OCI-LY1 (cell line): ENCODE results near the gene RGS17.

ENCODE experiments used
- H2AFZ ChIP-seq: fragments of 200-600 bp; sonication (generic), shearing (Covaris generic); 2 replicates; pipeline ENCODE4 v1.6.0; 2014; ENCODE audit warnings: antibody characterized with exemption, mild to moderate bottlenecking, low read length
- H3F3A ChIP-seq: fragments of 200-600 bp; sonication (generic), shearing (Covaris generic); 2 replicates; pipeline ENCODE4 v1.6.0; 2014; ENCODE audit warnings: mild to moderate bottlenecking, antibody characterized with exemption, low read length, moderate library complexity; ENCODE audit not compliant: insufficient read depth
- H3K27ac ChIP-seq: fragments of 200-600 bp; sonication (generic); 2 replicates; pipeline ENCODE4 v1.5.1; 2014; ENCODE audit warnings: low read length, mixed run types, mild to moderate bottlenecking, low read depth; ENCODE audit not compliant: poor library complexity, severe bottlenecking
- H3K27me3 ChIP-seq: fragments of 200-600 bp; sonication (generic); 2 replicates; pipeline ENCODE4 v1.6.0; 2014; ENCODE audit warnings: antibody characterized with exemption, mild to moderate bottlenecking, low read length, moderate library complexity; ENCODE audit not compliant: insufficient read depth
- H3K36me3 ChIP-seq: fragments of 200-600 bp; sonication (generic); 2 replicates; pipeline ENCODE4 v1.6.1; 2014; ENCODE audit warnings: mild to moderate bottlenecking, antibody characterized with exemption, low read length, moderate library complexity, mixed read lengths; ENCODE audit not compliant: insufficient read depth
- H3K4me1 ChIP-seq: fragments of 200-600 bp; sonication (generic); 2 replicates; pipeline ENCODE4 v1.5.1; 2014; ENCODE audit warnings: mild to moderate bottlenecking, low read length, moderate library complexity; ENCODE audit not compliant: insufficient read depth, severe bottlenecking
- H3K4me2 ChIP-seq: fragments of 200-600 bp; sonication (generic), shearing (Covaris generic); 2 replicates; pipeline ENCODE4 v1.6.1; 2014; ENCODE audit warnings: low read length
- H3K4me3 ChIP-seq: fragments of 200-600 bp; sonication (generic); 2 replicates; pipeline ENCODE4 v1.5.1; 2014; ENCODE audit warnings: low read length, low read depth, mild to moderate bottlenecking, mixed read lengths; ENCODE audit not compliant: poor library complexity, severe bottlenecking
- H3K79me2 ChIP-seq: fragments of 200-600 bp; shearing (Covaris generic); 2 replicates; pipeline ENCODE4 v1.6.1; 2016; ENCODE audit warnings: mixed run types, low read length, mixed read lengths; ENCODE audit not compliant: insufficient read depth
- H3K9ac ChIP-seq: fragments of 200-600 bp; sonication (generic), shearing (Covaris generic); 2 replicates; pipeline ENCODE4 v1.6.1; 2014; ENCODE audit warnings: mild to moderate bottlenecking, low read length, mixed read lengths
- H3K9me2 ChIP-seq: fragments of 200-600 bp; sonication (generic), shearing (Covaris generic); 2 replicates; pipeline ENCODE4 v1.6.1; 2014; ENCODE audit warnings: low read depth, mild to moderate bottlenecking, low read length, mixed read lengths
- H3K9me3 ChIP-seq: fragments of 200-600 bp; shearing (Covaris generic); 2 replicates; pipeline ENCODE4 v1.6.1; 2014; ENCODE audit warnings: low read length, mixed read lengths
- H4K20me1 ChIP-seq: fragments of 200-600 bp; sonication (generic), shearing (Covaris generic); 2 replicates; pipeline ENCODE4 v1.6.0; 2016; ENCODE audit warnings: mild to moderate bottlenecking, low read length; ENCODE audit not compliant: insufficient read depth
- CTCF ChIP-seq: fragments of 200-600 bp; sonication (generic), shearing (Covaris generic); IDR thresholded peaks from 2 replicates; pipeline ENCODE4 v1.5.1; 2017; ENCODE audit warnings: mild to moderate bottlenecking, antibody characterized with exemption, low read length, moderate library complexity, mixed read lengths
- EZH2 ChIP-seq: fragments of 200-600 bp; sonication (generic), shearing (Covaris generic); IDR thresholded peaks from 2 replicates; pipeline ENCODE4 v1.8.0; 2017; ENCODE audit warnings: borderline replicate concordance, mixed run types, mild to moderate bottlenecking, antibody characterized with exemption, low read length, moderate library complexity, mixed read lengths

RGS17 gene

DNA sequence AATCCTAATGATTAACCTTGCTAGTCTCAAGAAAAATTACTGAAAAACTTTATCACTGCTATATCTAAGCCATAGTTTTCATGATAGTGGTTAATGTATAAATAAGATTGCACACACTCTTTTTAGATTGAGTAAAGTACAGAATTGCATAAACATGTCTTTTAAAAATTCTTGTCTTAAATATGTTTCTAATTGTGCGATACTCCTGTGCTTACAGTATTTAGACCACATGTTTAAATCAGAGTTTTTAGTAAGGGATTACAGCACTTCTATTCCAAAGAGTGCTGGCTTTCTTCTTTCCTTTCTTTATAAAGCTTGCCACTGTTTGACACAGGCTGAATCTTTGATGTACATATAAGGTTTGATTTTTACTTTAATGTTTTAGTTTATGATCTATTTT is 36.8 kb upstream of the RGS17 start:
- Histone ChIP-seq H2AFZ (no peak overlapping the region), H3K4me2 (no peak overlapping the region), H3K9me2 (no peaks in the 10 kb centered on the region), H4K20me1 (no peaks in the 10 kb centered on the region), H3K79me2 (no peaks in the 10 kb centered on the region), H3K4me3 (no peak overlapping the region), H3K36me3 (no peaks in the 10 kb centered on the region), H3K27me3 (no peaks in the 10 kb centered on the region), H3K9me3 (no peaks in the 10 kb centered on the region), H3K9ac (no peak overlapping the region), H3F3A (no peaks in the 10 kb centered on the region), H3K4me1 (no peaks in the 10 kb centered on the region), H3K27ac (no peak overlapping the region)
- TF ChIP-seq CTCF (no peak), EZH2 (no peak)

GRCh38 chr6:153167061-153167891 is 36.2 kb upstream of the RGS17 start:
- H3K4me3 ChIP-seq = no peak overlapping the region
- no peaks in the 10 kb centered on the region for H3K9me2 ChIP-seq
- H3F3A ChIP-seq = no peaks in the 10 kb centered on the region
- H3K9me3 ChIP-seq = no peaks in the 10 kb centered on the region
- H3K27me3 ChIP-seq = no peaks in the 10 kb centered on the region
- no peaks in the 10 kb centered on the region for H4K20me1 ChIP-seq
- H3K27ac ChIP-seq = no peak overlapping the region
- H3K79me2 ChIP-seq = no peaks in the 10 kb centered on the region
- TF ChIP-seq CTCF = no peak
- no peak for TF ChIP-seq EZH2
- no peaks in the 10 kb centered on the region for H3K4me1 ChIP-seq
- H3K4me2 ChIP-seq = no peak overlapping the region
- no peak overlapping the region for H3K9ac ChIP-seq
- H3K36me3 ChIP-seq = no peaks in the 10 kb centered on the region
- no peak overlapping the region for H2AFZ ChIP-seq

DNA sequence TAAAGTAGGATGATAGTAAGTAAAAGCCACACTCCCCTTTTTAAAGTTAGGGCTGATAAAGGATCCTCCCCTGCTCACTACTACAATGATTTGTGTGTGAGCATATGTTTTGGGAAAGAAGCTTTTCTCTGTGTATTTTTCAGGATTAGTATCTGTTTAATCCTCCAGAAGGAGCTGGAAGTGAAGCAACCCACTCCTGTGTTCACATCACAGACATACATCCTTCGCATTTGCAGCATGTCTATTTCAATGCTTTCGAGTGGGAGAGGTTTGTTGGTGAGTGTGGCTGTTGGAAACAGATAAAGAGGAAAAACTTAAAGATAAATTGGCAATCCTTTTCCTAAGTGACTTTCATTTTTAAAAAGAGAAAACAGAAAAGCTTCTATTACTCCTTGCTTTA is 31.6 kb upstream of the RGS17 start:
- H3K4me2 ChIP-seq = no peak overlapping the region
- H3K4me3 ChIP-seq = no peak overlapping the region
- no peak overlapping the region for H2AFZ ChIP-seq
- no peaks in the 10 kb centered on the region for H3F3A ChIP-seq
- no peaks in the 10 kb centered on the region for H4K20me1 ChIP-seq
- no peaks in the 10 kb centered on the region for H3K9me3 ChIP-seq
- no peak overlapping the region for H3K27ac ChIP-seq
- no peaks in the 10 kb centered on the region for H3K4me1 ChIP-seq
- H3K36me3 ChIP-seq = no peaks in the 10 kb centered on the region
- H3K9me2 ChIP-seq = no peaks in the 10 kb centered on the region
- H3K27me3 ChIP-seq = no peaks in the 10 kb centered on the region
- no peak overlapping the region for H3K9ac ChIP-seq
- H3K79me2 ChIP-seq = no peaks in the 10 kb centered on the region
- TF ChIP-seq CTCF (no peak), EZH2 (no peak)
